Stimulated activated CD8-positive, alpha-beta memory T cell treated with anti-CD3 and anti-CD28 coated beads, Interleukin-2, amount 100 ng/mL, for 1 hour (primary cell): ENCODE data around the gene F2R.
"Not testable (repeated sequence)": the region's sequence is repeated elsewhere in the genome, so short reads cannot be mapped to it uniquely, and the experiment has no call there.

Experiments used
- DNase-seq, 2 donors: peaks; one replicate each; pipeline ENCODE4 v3.0.0-alpha.2; 2020; ENCODE audit warnings: low read depth in 2 of 2

Gene F2R

DNA sequence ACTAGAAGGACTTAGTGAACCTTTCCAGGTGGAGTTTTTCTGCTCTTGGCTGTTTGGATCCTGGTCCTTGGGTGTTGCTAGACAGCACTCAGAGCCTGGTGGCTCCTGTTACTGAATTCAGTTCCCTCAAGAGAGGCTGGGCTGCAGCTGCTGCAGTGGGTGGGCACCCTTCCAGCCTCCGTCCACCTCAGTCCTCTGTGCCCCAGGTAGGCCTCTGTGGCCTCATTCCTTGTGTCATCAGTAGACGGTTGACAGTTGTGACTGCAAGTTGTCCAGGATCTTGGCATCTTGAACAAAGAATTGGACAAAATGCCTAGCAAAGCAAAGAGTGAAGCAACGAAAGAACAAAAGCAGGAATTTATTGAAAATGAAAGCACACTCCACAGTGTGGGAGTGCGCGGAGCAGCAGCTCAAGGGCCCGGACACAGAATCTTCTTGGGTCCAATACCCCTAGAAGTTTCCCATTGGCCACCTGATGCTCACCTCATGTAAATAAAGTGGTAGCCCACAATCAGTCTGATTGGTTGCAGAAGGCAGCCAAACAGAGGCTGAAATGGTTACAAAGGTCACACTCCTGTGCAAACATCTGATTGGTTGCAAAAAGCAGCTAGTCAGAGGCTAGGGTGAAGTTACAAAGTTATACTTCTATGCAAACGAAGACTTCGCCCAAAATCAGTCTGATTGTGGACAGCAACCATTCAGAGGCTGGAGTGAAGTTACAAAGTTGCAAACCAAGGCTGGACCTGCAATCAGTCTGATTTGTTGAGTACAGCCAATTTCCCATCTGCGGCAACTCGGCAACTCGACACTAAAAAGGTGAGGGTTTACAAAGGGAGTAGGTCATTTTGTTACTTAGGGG is 40.1 kb downstream of the F2R start:
- DNase-seq = no peak

GRCh38 chr5:76757049-76757448 is 41.1 kb downstream of the F2R start:
- no peak for DNase-seq

- not testable (repeated sequence) for DNase-seq
Observed at GRCh38 chr5:76761118-76761517, 45.2 kb downstream of the F2R start.

GRCh38 chr5:76762484-76762883 is 46.6 kb downstream of the F2R start:
- no peak for DNase-seq

DNA sequence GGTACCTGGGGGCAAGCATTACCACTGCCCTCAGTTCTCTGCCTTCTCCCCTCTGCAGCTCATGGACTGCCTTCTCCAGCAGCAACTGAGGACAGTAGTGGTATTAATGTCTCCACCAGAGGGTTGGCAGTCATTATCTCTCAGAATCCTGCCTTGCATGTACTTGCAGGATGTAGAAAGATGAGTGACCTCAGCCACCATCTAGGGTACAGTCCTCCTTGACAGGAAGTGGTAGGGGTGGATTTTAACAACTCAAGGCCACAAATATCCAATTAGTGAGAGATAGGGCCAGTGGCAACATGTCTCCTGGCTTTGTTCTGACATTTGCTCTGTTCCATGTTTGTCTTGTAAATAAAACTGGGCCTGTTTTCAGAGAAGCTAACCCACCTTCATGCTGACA is 47.2 kb downstream of the F2R start:
- DNase-seq = no peak

- no peak for DNase-seq
Observed at GRCh38 chr5:76764374-76764773, 48.4 kb downstream of the F2R start.

- no peak for DNase-seq
Observed at GRCh38 chr5:76765249-76765648, 49.3 kb downstream of the F2R start.

- no peak for DNase-seq
Observed at GRCh38 chr5:76766746-76767145, 50.8 kb downstream of the F2R start.

DNA sequence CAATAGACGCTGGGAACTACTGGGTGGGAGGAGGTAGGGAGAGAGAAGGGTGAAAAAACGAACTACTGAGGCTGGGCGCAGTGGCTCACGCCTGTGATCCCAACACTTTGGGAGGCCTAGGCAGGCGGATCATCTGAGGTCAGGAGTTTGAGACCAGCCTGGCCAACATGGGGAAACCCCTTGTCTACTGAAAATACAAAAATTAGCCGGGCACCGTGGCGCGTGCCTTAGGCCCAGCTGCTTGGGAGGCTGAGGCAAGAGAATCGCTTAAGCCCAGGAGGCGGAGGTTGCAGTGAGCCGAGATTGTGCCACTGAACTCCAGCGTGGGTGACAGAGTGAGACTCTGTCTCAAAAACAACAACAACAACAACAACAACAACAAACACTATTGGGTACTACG is 55.1 kb downstream of the F2R start:
- not testable (repeated sequence) for DNase-seq

GRCh38 chr5:76771705-76772405 is 55.9 kb downstream of the F2R start:
- DNase-seq = no peak

DNA sequence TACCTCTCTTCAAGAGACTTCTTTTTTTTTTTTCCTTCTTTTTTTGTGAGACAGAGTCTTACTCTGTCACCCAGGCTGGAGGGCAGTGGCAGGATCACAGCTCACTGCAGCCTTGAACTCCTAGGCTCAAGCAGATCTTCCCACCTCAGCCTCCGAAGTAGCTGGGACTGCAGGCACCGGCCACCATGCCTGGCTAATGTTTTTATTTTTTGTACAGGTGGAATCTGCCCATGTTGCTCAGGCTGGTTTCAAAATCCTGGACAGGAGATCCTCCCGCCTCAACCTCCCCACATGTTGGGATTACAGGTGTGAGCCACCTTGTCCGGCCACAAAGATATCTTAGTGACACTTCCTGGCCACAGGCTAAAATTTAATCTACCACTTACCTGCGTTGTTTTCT is 60.0 kb downstream of the F2R start:
- DNase-seq = no peak

GRCh38 chr5:76776391-76776790 is 60.5 kb downstream of the F2R start:
- no peak for DNase-seq

GRCh38 chr5:76780616-76781015 is 64.7 kb downstream of the F2R start:
- not testable (repeated sequence) for DNase-seq

DNA sequence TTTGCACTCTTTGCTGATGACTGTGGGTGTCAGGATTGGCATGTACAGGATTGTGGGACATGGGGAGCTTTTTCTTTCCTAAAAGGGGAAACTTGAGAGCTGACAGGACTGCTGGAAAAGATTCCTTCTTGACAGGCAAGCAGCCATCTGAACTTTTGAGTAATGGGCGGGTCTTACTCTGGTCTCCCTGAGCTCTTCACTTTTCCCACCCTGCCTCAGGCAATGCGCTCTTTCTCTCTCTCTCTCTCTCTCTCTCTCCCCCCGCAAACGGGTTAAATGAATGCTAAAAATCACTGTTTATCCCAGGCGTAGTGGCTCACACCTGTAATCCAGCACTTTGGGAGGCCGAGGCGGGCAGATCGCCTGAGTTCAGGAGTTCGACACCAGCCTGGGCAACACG is 65.8 kb downstream of the F2R start:
- no peak for DNase-seq

- DNase-seq = no peak
Observed at GRCh38 chr5:76782444-76782843, 66.5 kb downstream of the F2R start.
